ENCODE measurements around the gene UNC79.

DNA sequence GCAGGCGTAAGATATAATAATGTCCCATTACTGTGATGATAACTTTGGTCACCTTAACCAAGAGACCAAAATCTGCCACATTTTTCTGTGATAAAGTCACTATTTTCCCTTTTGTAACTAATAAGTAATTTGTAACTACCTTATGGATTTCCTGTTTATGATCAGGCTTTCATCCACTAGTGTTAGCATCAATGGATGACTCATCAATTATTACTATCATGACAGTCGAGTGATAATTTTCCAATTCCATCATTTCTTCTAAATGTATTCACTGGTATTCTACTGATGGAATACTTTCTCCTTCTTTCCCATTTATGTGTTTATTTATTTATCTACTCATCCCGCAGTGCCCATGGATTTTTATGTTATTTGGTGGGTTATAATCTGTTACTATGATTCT lies 148.4 kb downstream of the UNC79 start:
- TF ChIP-seq, protein P1, sequence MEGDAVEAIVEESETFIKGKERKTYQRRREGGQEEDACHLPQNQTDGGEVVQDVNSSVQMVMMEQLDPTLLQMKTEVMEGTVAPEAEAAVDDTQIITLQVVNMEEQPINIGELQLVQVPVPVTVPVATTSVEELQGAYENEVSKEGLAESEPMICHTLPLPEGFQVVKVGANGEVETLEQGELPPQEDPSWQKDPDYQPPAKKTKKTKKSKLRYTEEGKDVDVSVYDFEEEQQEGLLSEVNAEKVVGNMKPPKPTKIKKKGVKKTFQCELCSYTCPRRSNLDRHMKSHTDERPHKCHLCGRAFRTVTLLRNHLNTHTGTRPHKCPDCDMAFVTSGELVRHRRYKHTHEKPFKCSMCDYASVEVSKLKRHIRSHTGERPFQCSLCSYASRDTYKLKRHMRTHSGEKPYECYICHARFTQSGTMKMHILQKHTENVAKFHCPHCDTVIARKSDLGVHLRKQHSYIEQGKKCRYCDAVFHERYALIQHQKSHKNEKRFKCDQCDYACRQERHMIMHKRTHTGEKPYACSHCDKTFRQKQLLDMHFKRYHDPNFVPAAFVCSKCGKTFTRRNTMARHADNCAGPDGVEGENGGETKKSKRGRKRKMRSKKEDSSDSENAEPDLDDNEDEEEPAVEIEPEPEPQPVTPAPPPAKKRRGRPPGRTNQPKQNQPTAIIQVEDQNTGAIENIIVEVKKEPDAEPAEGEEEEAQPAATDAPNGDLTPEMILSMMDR (IDR thresholded peaks at IDR 0.05), result no peak
- no peak for TF ChIP-seq POLR2A (IDR thresholded peaks at IDR 0.05)

All from heart left ventricle (tissue), 13 donors.